ENCODE results near the gene IL1RAPL1. TPM values are rescaled to one million over a fixed set of nuclear protein-coding genes. Genes with fewer than 3 reads are reported as not detected.

Gene IL1RAPL1
- total and polyA plus RNA-seq, 9 of the 15 experiments (the other 6 are each of a cell fraction or from before 2014, with no cell fraction given) = 0.04 to 0.07 (median 0.04) TPM; not detected in 6

GRCh38 chrX:29422034-29422433 is 834.8 kb downstream of the IL1RAPL1 start:
- in situ Hi-C loops (cut with MboI) = no loop called here
- TF ChIP-seq GATAD2A (IDR thresholded peaks at IDR 0.05) = no peak
- TF ChIP-seq ZNF133 (CRISPR knock-in tag; IDR thresholded peaks at IDR 0.05) = no peak
- no peak for TF ChIP-seq NUFIP1 (IDR thresholded peaks at IDR 0.05; ENCODE audit: partially characterized antibody)
- TF ChIP-seq DIDO1 (tag; IDR thresholded peaks at IDR 0.05; ENCODE audit: low read depth) = no peak
- TF ChIP-seq SNIP1 (IDR thresholded peaks at IDR 0.05; ENCODE audit: low read depth) = no peak
- no peak for TF ChIP-seq BRD4 (IDR thresholded peaks at IDR 0.05)
- TF ChIP-seq ZNF280A (IDR thresholded peaks at IDR 0.05; ENCODE audit: low read depth, partially characterized antibody) = no peak
- TF ChIP-seq POLR3G (IDR thresholded peaks at IDR 0.05; ENCODE audit: extremely low read depth, insufficient read length, insufficient replicate concordance) = no peak
- H2AFZ ChIP-seq (ENCODE audit: low read depth, low read length) = no peak overlapping the region
- no peak overlapping the region for H3K4me2 ChIP-seq (ENCODE audit: insufficient read depth, low read length)
- CTCF ChIA-PET (ENCODE audit: low intra/inter-chr PET ratio) = no interaction called here
- BruUV-seq (replicated peaks) = no TSS peak
- H3K27me3 ChIP-seq (ENCODE audit: control insufficient read depth in 2 of 2, insufficient read depth in 2 of 2, low read length in 2 of 2) = no peaks in the 10 kb centered on the region
- H3K79me2 ChIP-seq (ENCODE audit: control insufficient read depth, insufficient read depth, low read length) = no peaks in the 10 kb centered on the region
- H3K36me3 ChIP-seq (ENCODE audit: control insufficient read depth, insufficient read depth, low read length) = no peaks in the 10 kb centered on the region
- H3K4me3 ChIP-seq = no peak overlapping the region
- no peak for ATAC-seq
- no peak overlapping the region for H3K27ac ChIP-seq (ENCODE audit: extremely low read depth, low read depth, low read length)
- intact Hi-C loops (cut with micrococcal nuclease) = no loop called here
- WGBS (ENCODE audit: insufficient coverage, low coverage, missing lambda C conversion rate) = 0% methylated on average over 1 of the region's 3 CpGs
- H3K9me3 ChIP-seq (replicated peaks; ENCODE audit: control insufficient read depth, insufficient read depth, low read depth, low read length) = no peaks in the 10 kb centered on the region
- H3K4me1 ChIP-seq (replicated peaks in 1 of 2; ENCODE audit: control insufficient read depth in 2 of 2, insufficient read depth in 2 of 2, low read length in 2 of 2) = no peaks in the 10 kb centered on the region
- FAIRE-seq = no peak
- POLR2A ChIA-PET = no interaction called here
- DNase-seq (ENCODE audit: extremely low read depth in 1 of 4, low spot score in 3 of 4) = no peak
- no peaks in the 10 kb centered on the region for H3K9me1 ChIP-seq (ENCODE audit: control insufficient read depth, insufficient read depth, low read length)
- H4K20me1 ChIP-seq (replicated peaks; ENCODE audit: control insufficient read depth, insufficient read depth, low read length) = no peaks in the 10 kb centered on the region
- no peak overlapping the region for H3K9ac ChIP-seq (ENCODE audit: insufficient read depth in 1 of 2, low read depth in 2 of 2, low read length in 2 of 2)

Data from K562 (cell line).